Stimulated activated naive CD4-positive, alpha-beta T cell treated with Interleukin-2 at 50 U/mL for 16 hours (primary cell): ENCODE results near the gene SNX8.

Experiments used
- DNase-seq: peaks from one replicate; lab custom pipeline; 2025; lab: John Stamatoyannopoulos, UW

Gene SNX8

DNA sequence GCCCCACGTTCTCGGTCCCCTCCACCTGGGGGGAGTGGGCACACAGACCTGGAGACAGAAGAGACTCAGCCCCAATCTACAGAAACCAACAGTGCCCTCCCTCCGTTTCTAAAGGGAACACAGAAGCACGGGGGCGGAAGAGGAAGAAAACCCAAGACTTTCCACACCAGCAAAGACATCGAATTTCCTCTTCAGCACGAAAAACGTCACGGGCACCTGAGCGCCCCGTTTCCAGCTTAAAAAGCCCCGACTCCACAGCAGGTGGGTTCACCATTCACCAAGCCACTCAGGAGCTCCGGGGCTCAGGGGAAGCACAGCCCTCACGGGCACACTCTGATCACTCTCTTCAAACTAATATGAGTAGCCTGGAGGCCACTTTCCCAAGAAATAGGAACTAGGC lies 52.6 kb downstream of the SNX8 start:
- no peak for DNase-seq

DNA sequence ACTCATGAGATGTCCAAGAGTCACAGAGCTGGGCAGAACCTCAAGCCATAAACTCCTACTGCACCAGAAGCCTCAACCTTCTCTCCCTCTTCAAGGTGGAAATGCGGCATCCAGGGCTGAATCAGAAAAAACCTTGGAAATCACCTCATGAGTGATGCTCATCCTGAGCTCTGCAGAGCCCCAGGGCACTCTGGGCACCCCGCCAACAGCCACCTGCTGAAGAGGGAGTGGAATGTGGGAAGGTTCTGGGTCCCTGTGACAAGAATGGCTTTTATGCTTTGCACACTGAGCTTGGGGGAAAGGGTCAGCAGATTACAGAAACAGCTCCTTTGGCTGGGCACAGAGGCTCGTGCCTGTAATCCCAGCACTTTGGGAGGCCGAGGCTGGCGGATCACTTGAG lies 53.4 kb downstream of the SNX8 start:
- DNase-seq: no peak

DNA sequence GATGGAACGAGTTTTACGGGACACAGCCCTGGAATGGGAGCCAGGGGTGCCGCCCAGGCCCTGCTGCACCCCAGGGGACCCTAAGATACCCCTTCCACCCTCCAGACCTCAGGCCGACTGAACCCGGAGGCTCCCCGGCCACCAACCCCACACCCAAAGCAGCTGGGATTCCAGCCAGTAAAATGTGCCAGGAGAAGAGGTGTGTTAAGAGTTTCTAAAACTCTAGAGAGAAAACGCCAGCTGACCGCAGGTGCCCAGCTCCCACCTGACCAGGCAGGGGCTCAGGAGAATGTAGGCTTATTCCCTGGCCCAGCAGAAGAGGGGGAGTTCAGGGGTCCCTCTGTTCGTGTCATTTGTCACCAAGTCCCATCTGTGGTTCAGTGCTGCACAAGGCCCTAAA lies 54.8 kb downstream of the SNX8 start:
- DNase-seq: no peak

DNA sequence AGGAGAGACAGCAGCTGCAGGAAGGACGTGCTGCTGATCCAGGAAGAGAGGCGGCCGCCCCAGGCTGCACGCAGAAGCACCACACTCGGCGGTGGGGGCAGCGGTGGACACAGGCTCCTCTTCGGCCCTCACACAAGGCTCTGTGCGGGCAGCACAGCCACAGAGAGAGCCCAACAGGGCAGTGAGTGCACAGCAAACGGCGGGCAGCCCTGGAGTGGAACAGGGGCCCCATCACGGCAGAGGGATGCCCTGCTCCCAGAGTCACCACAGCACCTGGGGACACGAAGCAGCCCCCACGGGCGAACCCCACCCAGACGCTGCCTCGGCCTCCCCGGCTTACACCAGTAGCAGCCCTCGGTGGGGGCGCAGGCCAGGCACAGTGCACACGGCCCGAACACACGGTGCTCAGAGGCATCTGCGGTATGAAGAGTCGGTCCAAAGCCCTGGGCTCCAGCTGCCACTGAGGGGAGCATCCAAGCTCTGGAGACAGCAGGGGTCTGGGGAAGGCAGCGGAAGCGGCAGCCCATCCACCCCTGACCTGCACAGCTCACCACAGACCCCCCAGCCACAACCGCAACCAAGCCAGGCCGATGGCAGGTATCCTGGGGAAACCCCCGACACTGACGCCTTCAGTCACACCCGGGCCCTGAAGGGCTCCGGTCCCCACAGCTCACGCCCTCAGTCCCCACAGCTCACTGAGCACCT lies 55.4 kb downstream of the SNX8 start:
- DNase-seq: no peak

DNA sequence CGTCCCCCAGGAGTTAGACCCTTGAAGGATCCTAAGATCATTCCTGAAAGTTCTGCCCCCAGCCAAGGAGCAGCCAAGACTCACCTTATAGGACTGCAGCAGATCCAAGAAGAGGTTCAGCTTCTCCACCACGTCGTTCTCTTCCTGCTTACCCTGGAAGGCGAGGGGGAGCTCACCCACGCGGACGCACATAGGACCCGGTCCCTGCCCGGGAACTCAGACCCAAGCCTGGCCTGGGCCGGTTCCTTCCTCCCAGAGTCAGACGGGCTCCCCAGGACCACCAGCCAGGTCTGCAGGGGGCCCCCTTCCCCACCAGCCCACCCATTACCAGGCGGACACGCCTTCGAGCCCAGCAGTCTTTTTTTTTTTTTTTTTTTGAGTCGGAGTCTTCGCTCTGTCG lies 56.6 kb downstream of the SNX8 start:
- DNase-seq: no peak

DNA sequence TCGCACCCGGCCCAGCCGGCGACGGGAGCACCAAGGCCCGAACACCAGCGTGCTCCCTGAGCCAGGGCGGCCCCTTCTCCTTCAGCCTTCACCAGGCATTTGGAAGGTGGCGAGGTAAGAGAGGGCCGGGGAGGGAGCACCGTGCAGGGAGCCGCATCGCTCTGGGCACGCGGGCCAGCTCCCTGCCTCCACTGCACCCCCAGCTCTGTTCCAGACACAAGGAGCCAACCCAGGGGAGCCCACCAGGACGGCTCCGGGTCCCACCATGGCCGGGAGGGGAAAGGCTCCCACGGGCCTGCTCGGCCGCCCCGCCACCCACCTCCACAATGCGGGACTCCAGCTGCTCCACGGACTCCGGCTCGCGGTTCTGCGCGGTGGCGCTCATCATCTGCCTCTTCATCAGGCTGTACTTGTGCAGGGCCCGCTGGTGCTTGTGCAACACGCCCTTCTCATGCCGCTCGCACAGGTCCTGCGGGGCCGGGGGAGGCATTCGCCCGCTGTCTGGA lies 57.1 kb downstream of the SNX8 start:
- no peak for DNase-seq

DNA sequence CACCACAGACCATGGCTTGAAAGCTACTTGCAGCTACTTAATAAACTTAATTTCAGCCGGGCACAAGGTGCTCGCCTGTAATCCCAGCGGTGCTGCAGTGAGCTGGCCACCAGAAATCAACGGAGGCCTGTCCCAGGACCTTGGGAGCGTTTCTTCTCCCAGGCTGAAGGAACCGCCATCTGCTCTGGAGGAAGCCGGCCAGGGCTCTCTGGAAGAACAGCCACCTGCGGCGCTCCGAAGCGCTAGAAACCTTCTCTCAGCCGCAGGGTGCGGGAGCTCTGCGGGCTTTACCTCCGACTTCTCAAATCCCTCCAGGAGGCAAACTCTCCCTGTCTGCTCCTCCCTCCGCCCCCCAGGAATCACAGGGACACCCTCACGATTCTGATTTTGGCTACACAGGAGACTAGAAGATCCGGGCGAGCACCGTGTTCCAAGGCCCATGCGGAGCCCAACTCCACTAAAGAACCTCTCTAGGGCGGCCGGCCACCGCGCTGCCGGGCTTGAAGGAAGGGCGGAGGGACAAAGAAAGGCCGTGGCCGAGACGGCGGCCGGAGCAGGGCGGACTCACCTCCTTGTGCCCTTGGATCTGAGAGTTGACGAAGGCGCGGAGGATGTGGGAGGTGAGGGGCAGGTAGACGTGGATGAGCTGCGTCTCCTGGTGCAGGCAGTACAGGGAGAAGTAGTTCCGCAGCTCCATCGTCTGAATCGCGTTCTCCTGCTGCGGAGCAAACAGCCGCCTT lies 57.8 kb downstream of the SNX8 start:
- DNase-seq: no peak

DNA sequence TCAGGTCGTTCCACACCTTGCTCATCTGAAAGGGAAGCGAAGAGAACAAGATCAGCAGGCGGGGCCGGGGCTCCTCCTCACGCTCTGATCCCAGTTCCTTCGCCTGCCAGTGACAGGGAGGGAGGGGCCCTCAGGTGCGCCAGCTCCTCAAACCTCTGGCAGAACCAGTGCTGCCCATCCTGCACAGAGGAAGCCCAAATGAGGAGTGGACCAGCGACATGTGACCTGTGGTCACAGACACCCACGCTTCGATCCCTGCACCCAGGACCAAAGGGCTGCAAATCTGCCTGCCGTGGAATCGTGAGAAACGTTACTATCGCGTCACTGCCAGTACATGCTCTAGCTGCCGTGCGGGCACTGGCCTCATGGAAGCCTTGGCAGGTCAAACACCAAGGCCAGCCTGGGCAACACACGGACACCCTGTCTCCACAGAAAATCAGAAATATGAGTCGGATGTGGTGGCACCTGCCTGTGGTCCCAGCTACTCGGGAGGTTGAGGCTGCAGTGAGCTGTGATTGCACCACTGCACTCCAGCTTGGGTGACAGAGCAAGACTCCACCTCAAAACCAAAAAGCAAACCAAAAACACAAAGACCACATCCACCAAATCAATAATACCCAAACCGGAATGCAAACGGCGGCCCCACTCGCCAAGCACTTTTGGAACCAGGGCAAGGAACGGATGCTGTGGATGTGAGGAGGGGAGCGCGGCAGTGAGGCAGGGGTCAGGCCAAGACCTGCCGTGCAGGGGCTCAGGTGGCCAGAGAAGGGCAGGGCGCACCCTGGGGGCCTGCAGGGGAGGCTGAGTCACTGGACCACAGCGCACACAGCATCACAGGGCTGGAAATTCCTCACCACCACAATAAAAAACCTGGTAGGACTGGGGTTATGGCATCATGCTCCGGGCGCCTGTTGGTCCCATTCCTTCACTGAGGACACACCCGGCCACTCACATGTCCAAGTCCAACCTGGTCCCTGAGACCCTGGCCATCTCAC lies 58.8 kb downstream of the SNX8 start:
- no peak for DNase-seq

DNA sequence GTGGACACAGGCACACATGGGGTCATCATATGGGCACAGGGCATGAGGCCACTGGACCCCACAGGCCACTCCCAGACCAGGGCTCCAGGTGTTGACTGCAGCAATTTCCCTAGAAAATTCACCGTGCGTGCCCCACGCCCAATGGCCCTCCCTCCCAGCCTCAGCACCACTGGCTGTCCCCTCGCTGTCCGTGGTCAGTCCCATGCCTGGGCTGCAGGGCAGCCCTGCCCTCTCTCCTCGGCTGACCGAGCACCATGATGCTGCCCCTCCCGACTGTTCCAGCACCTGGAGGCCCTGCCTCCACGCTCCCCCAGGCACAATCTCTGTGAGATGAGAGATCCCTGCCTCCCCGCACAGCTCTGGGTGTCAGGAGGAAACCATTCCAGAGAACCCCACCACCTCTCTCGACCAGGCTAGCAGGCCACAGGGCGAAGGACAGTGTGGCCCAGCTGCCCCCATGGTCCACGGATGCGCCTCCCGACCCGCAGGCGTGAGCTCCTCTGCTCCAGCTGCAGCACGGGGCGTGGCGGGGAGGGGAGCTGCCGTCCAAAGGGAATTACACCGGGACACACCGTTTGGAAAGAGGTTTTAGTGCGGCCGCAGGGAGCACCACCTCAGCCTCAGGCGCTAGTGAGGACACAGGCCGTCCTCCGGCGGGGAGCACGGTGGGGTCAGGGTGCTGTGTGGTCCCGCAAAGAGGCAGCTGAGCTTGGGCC lies 59.7 kb downstream of the SNX8 start:
- DNase-seq: no peak

DNA sequence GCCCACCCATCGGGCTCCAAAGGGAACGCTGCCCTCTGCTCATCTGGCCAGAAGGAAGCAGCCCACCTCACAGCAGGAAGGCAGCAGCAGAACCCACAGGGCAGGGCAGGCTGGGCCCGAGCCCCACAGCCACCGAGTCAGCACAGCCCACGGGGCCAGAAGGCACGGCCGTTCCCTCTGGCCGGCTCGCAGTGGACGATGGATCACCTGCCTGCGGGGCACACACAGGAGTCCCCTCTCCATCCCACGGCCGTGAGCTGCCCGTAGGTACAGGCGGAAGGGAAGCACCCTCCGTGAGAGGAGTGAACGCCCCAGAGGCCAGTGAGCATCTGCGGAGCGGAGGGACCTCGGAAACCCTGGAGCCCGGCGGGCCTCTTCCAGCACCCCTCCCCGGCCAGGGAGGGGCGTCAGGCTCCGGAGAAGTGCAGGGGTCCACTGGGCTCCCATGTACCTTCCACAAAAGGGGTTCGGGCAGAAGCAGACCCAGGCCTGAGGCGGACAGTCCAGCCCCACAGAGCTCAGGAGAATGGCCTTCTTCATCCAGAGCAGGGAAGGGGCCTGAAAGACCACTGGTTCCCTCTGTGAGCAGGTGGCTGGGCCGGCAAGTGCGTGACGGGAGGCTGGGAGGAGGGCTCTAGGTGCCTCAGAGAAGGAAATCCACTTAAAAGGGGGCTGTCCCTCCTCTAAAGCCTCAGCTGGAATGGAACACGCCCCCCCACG lies 60.6 kb downstream of the SNX8 start:
- no peak for DNase-seq

DNA sequence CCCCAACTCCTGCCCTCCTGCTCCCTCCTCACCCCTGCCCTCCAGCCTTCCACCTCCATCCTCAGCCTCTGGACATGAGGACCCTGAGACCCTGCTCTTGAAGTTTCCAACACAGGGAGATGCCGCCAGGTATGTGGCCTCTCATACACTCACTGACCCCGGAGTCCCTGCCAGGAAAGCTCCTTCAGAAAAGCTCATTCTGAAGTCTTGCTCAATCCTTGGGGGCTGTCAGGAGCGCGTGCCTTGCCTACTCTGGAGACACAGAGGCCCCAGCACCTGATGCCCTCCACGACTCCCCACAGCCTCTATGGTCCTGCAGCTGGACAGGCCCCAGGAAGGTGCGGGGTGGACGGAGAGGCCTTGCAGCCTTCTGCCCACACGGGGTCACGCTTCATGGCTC lies 61.2 kb downstream of the SNX8 start:
- no peak for DNase-seq

DNA sequence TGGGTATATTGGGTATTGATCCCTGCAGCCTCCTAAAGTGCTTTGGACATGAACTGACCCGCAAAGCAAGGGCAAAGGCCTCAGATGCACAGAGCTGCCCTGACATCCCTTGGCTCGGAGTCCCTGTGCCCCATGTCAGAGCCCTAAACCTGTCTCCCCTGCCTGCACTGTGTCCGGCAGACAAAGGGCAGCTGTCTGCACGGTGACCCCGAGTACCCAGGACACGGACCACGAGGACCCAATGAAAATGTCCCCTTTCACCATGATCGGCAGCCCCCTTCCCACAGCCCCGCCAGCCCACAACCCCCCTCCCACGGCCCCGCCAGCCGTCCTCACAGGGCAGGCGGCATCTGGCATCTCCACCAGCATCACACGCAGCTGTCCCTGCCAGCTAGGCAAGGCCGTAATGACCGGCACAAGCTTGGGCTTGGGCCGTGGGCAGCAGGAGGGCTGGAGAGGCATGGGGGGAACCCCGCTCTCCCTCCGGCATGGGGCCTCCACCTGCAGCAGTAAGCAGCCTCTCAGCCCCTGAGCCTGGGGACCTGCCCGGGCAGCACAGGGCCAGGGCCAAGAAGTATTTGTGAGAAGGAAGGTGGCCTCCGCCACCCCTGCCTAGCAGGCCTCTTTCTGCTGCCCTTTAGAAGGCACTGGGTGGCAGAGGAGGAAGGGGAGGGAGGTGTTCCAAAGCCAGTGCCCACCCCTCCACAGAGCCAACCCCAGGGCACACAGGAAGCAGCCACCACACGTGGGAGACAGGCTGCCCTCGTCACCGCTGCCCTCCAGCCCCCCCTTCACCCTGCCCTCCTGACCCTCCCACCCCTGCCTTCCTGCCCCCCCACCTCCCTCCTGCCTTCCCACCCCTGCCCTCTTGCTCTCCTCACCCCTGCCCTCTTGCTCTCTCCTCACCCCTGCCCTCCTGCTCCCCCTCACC lies 62.1 kb downstream of the SNX8 start:
- no peak for DNase-seq

DNA sequence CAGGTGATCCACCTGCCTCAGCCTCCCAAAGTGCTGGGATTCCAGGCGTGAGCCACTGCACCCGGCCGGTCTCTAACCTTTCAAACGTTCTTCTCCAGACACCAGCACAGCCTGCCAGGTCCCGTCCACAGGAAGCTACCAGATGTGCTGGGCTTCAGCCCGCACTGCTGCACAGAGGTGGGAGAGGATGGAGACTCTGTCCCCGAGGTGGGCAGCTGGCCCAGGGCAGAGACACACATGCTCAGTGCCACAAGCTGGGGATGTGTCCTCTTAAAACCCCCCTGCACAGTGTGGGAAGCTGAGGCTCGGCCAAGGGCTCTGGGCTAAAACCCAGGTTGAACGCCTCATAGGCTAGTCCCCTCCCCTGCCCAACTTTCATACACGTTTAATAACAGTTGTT lies 62.9 kb downstream of the SNX8 start:
- no peak for DNase-seq

DNA sequence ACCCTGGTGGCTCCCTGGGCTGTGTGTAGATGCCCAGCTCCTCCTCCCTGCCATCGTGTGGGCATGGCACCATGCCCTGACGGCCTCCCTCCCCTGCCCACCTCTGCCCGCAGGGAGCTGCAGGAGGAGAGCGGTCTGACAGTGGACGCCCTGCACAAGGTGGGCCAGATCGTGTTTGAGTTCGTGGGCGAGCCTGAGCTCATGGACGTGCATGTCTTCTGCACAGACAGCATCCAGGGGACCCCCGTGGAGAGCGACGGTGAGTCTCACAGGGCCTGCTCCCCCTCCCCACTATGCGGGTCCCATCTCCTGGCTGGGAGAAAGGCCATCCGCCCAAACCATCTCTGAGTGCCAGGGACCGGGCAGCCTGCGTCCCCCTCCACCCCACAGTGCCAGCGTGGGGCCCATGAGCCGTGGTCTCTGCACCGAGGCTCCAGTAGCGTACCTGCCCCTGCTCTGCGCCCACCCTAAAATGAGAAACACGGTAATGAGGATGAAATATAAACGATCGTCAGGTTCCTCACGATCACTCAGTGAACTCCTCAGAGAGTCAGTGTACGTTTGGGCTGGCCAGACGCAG lies 64.4 kb downstream of the SNX8 start:
- no peak for DNase-seq

DNA sequence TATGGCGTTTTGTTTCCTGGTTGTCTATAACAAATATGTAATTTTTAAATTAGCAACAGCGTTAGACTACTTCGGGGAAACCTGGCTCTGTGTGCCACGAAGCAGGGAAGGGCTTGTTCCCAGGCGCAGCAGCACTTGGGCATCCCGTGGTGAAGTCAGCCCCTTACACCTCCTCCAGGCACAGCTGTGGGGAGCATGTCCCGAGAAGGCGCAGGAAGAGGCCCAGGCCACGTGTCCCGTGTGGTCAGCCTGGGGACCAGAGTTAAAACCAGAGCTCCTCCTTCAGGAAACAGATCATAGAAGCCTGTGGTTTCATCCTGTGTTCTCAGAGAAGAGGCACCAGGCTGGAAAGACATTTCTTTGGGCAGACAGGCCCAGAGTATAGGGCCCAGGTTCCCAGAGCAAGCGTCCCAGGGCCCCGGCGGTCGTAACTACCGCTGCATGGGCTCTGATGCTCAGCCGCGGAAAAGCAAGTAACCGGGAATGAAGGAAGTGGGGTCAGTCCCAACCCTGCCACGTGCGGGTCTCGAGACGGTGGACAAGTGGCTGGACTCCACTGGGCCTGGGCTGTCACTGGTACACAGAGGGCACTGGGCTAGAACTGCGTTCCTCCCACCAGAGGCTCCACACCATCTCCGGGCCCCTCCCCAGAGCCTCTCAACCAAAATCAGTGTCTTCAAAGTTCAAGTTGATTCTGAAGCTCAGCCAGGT lies 65.1 kb downstream of the SNX8 start:
- DNase-seq: no peak

DNA sequence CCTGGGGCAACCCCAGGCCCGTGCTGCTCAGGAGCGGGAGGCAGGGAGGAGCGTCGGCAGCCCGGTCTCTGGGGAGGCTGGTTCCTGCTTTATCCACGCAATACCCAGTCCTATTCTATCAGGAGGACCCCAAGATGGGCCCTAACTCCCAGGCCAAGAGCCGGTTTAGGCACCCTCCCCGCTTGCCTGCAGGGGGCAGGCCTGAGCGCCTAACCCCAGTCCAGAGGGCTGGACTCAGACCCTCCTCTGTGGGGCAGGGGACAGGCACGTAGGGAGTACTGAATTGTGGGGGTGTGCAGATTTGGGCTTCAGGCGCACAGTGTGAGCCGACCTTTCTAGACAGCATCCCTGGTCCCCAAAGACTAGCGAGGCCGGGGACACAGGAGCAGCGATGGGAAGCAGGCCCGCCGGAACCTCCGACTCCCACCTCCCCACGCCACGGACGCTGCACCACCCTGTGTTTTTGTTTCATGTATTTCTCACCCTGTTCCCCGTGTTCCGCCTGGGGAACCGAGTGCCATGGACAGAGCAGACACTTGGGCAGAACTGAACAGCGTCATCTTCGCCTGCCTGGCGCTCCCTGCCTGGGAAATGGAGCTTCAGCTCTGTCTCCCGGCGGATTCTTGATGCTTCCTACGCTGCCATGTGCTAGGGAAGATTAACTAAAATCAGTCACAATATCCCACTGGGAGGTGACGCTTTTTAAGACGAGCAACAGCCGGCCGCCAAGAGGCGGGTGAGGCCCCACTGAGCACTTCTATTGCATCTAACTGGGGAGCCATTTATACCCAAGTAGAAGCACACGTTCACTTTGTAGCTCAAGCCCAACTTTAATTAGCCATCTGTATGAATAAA lies 66.9 kb downstream of the SNX8 start:
- no peak for DNase-seq

DNA sequence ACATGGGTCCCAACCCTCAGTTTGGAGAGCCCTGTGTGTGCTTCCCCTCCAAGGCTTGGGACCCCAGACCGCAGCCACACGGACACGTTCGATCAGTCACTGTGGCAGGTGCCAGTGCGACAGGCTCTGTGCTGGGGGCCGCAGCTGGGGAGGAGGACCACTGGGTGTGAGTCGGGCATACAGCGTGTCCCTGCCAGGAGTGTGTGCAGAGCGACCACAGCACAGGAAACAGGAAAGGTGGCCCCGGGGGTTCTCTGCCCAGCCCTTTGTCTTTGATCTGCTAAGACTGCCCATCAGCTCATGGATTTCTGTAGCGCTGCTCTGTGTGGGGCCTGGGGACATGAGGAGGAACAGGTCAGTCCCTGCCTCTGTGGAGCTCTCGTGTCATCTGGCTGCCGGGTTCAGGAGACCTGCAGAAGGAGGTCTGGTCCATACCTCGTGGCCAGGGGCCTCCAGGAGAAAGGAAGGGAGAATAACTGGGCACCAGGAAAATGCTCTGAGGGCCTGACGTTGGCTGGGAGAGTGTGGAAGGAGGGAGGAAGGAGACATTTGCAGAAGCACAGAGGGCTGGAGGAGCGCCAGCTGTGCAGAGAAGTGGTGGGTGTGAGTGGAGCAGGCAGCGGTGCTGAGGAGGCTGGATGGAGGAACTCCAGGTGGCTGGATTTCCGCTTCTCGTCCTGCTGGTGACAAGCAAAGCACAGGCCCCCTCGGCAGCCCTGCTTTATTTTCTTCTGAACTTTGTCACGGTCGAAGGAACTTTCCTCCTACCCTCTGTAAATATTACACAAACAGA lies 68.2 kb downstream of the SNX8 start:
- DNase-seq: no peak
